Ovary (tissue), 9 donors: Measurements from ENCODE around the gene TMEM132D. TPM values are rescaled to one million over a fixed set of nuclear protein-coding genes. Genes with fewer than 3 reads are reported as not detected.

Experiments
- DNase-seq, 5 donors: peaks; one replicate each; pipeline ENCODE4 v3.0.0-alpha.2; 2019 to 2020
- H3K27ac ChIP-seq, 2 donors: fragments of 200-600 bp; one replicate each; pipeline versions ENCODE4 v1.5.1 to v1.8.0; 2019 to 2022
- H3K27me3 ChIP-seq: fragments of 200-600 bp; one replicate; pipeline ENCODE4 v1.8.0; 2022
- H3K36me3 ChIP-seq: fragments of 200-600 bp; sonication (generic); one replicate; pipeline ENCODE4 v1.5.1; 2019
- H3K4me1 ChIP-seq: one replicate; pipeline ENCODE4 v1.8.1; 2013; ENCODE audit warnings: mild to moderate bottlenecking, moderate library complexity; ENCODE audit not compliant: insufficient read depth
- H3K4me3 ChIP-seq: fragments of 200-600 bp; sonication (generic); one replicate; pipeline ENCODE4 v1.5.1; 2017
- H3K9me3 ChIP-seq, 2 donors: fragments of 200-600 bp in 1 of 2; sonication (generic) in 1 of 2; one replicate each; pipeline versions ENCODE4 v1.5.1 to v1.8.1; 2013 to 2019; ENCODE audit warnings: mild to moderate bottlenecking in 1 of 2, moderate library complexity in 1 of 2
- CTCF ChIP-seq, 3 donors: fragments of 450-650 bp in 2 of 3; fragments of 200-600 bp in 1 of 3; IDR thresholded peaks; one replicate each; pipeline versions ENCODE4 v1.5.1 to v1.8.0; 2016 to 2022; ENCODE audit warnings: antibody characterized with exemption in 3 of 3, mild to moderate bottlenecking in 1 of 3
- EP300 ChIP-seq: sonication (generic); formaldehyde crosslinking; IDR thresholded peaks from one replicate; pipeline ENCODE4 v1.6.1; 2017; ENCODE audit warnings: antibody characterized with exemption
- POLR2A ChIP-seq: fragments of 450-650 bp; IDR thresholded peaks from one replicate; pipeline ENCODE4 v1.6.1; 2017; ENCODE audit warnings: antibody characterized with exemption, mild to moderate bottlenecking, moderate library complexity
- WGBS, 3 donors: extraction: QIAGEN DNeasy Blood & Tissue Kit in 1 of 3; methylation state at CpG; one replicate each; pipeline versions ENCODE4 v1.1.5 to v1.1.7; 2013 to 2017; 5-methylcytosine and 5-hydroxymethylcytosine counted together
- intact Hi-C, 4 donors: fragments of 100-400 bp; cut with DNase I; formaldehyde crosslinking; loops; one replicate each; pipeline versions ENCODE4 v1.11.0 to v1.15.1; 2022 to 2023
- polyA plus RNA-seq, 2 donors: library from polyadenylated mRNA; stranded (reverse); fragments of 200-250 nt in 1 of 2; fragments of 350-450 nt in 1 of 2; fragmentation: Illumina TruSeq in 1 of 2; extraction: RNeasy Lipid Tissue Mini Kit (QIAGEN cat#74804) in 1 of 2; gene quantifications; one replicate each; pipeline ENCODE4 v1.2.3, GENCODE V29; 2013 to 2014
- total RNA-seq, 7 donors: library from RNA; depleted of rRNA in 2 of 7; stranded (reverse); fragments of >200 nt in 2 of 7; fragmentation: NEBNext Ultra II Directional in 3 of 7; extraction: Animal tissue kit (Norgen Biotek cat#: 25700) in 3 of 7; gene quantifications; one replicate each; pipeline versions ENCODE4 v1.1.0 to v1.2.4, GENCODE V29; 2016 to 2023
- donor health status: DM: no; HTN: no; CAD: no; lungs with moderate emphysema.
- donor health status: DM: no; HTN: no; CAD: no.
- donor health status: Bipolar disorder and iron deficiency.
- donor health status: DM: yes; HTN: yes; CAD: no.
- donor health status: DM: no; HTN: no; CAD: no.
- donor health status: DM: yes; HTN: yes; CAD: no.

TMEM132D gene
- total and polyA plus RNA-seq, 9 donors = 0.04 TPM; not detected in 8

GRCh38 chr12:129659961-129660622, 243.7 kb downstream of the TMEM132D start:
- no peaks in the 10 kb centered on the region for H3K9me3 ChIP-seq
- H3K27ac ChIP-seq = no peak overlapping the region
- no peaks in the 10 kb centered on the region for H3K4me1 ChIP-seq
- intact Hi-C loops = loop anchor here in 1 of 4 donors (5.0 kb wide), 1 partner anchor 57 kb away; no protein-coding TSS in a partner anchor
- no peaks in the 10 kb centered on the region for H3K27me3 ChIP-seq
- no peaks in the 10 kb centered on the region for H3K36me3 ChIP-seq
- TF ChIP-seq EP300 (no peak), CTCF (IDR thresholded peaks at IDR 0.05) (no peak), POLR2A (no peak)
- WGBS, 3 donors = 70 to 76% (median 74%) methylated on average over 9 of the region's 9 CpGs
- DNase-seq = no peak
- H3K4me3 ChIP-seq = no peak overlapping the region

GRCh38 chr12:129657179-129657578, 246.6 kb downstream of the TMEM132D start:
- Histone ChIP-seq H3K9me3 (no peaks in the 10 kb centered on the region), H3K27ac (no peak overlapping the region), H3K4me3 (no peak overlapping the region), H3K4me1 (no peaks in the 10 kb centered on the region), H3K36me3 (no peaks in the 10 kb centered on the region), H3K27me3 (no peaks in the 10 kb centered on the region)
- 52 to 63% (median 60%) methylated on average over 4 of the region's 4 CpGs for WGBS, 3 donors
- intact Hi-C loops = no loop called here
- TF ChIP-seq POLR2A (no peak), CTCF (IDR thresholded peaks at IDR 0.05) (no peak), EP300 (no peak)
- DNase-seq = no peak

- TF ChIP-seq EP300 = no peak
- TF ChIP-seq POLR2A = no peak
- TF ChIP-seq CTCF (IDR thresholded peaks at IDR 0.05) = no peak
- Histone ChIP-seq H3K36me3 (no peaks in the 10 kb centered on the region), H3K4me1 (no peaks in the 10 kb centered on the region), H3K27me3 (no peaks in the 10 kb centered on the region), H3K9me3 (no peaks in the 10 kb centered on the region), H3K27ac (no peak overlapping the region), H3K4me3 (no peak overlapping the region)
- 46 to 53% (median 50%) methylated on average over 6 of the region's 6 CpGs for WGBS, 3 donors
- no peak for DNase-seq
- intact Hi-C loops = no loop called here
Observed at GRCh38 chr12:129651951-129652350, 251.9 kb downstream of the TMEM132D start.

- Histone ChIP-seq H3K27me3 (no peaks in the 10 kb centered on the region), H3K27ac (no peak overlapping the region), H3K4me1 (no peaks in the 10 kb centered on the region), H3K9me3 (peaks cover 0 to 5% of the 10 kb centered on the region in 2 donors), H3K4me3 (no peak overlapping the region), H3K36me3 (no peaks in the 10 kb centered on the region)
- 4 to 9% (median 5%) methylated on average over 6 of the region's 6 CpGs for WGBS, 3 donors
- intact Hi-C loops = no loop called here
- no peak for TF ChIP-seq CTCF (IDR thresholded peaks at IDR 0.05)
- no peak for TF ChIP-seq POLR2A
- no peak for TF ChIP-seq EP300
- no peak for DNase-seq
Observed at GRCh38 chr12:129641926-129642325, 261.9 kb downstream of the TMEM132D start.
